NT2/D1 (cell line): ENCODE results near the gene SPATA13.

Experiments
- SUZ12 ChIP-seq: IDR thresholded peaks from 2 replicates; pipeline ENCODE4 v1.6.1; 2011; ENCODE audit not compliant: insufficient read length, insufficient read depth; ENCODE audit errors: extremely low read depth
- YY1 ChIP-seq: IDR thresholded peaks from 2 replicates; pipeline ENCODE4 v1.6.1; 2011; ENCODE audit not compliant: insufficient read length, insufficient read depth
- ZNF274 ChIP-seq: IDR thresholded peaks from 2 replicates; pipeline ENCODE4 v1.6.1; 2011; ENCODE audit warnings: mild to moderate bottlenecking, low read depth, low read length

DNA sequence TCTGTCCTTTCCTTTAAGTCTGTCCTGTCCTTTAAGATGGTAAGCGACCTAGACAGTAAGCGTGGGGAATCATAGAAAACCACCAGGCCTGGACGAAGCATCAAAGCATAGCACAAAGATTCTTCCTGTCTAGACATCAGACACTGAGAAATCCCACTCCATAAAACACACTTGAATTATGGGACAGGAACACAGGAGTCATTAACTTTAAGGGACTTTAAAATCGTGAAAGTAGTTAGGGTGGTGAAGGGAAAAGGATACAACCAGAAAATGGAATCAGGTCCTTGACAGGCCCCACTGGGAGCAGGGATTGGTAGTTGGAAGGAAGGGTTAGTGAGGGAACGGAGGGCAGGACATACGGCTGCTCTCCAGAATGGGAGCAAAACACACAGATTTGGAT, 117.2 kb downstream of the SPATA13 start:
- no peak for TF ChIP-seq ZNF274
- no peak for TF ChIP-seq YY1
- no peak for TF ChIP-seq SUZ12
